H1 (cell line): ENCODE data around the gene RSAD2. TPM values are rescaled to one million over a fixed set of nuclear protein-coding genes. Genes with fewer than 3 reads are reported as not detected.

Source experiments
- CTCF ChIA-PET: fragments of 300-600 bp; sonication (Branson Sonifier 250); formaldehyde crosslinking; loops from one replicate; lab custom pipeline; 2021; ENCODE audit not compliant: partially characterized antibody; lab: Charles Lee
- POLR2A ChIA-PET: fragments of 300-600 bp; sonication (Branson Sonifier 250); formaldehyde crosslinking; loops from one replicate; lab custom pipeline; 2021; ENCODE audit warnings: inconsistent platforms; ENCODE audit not compliant: partially characterized antibody; lab: Charles Lee
- DNase-seq, 2 experiments: peaks; one replicate each; pipeline versions ENCODE4 v3.0.0 to v3.0.0-alpha.2; 2010 to 2022; ENCODE audit warnings: low spot score in 2 of 2, low read depth in 1 of 2, mixed read lengths in 1 of 2
- FAIRE-seq: peaks from 2 replicates; lab custom pipeline; 2011; peaks lifted over from hg19 to GRCh38; lab: Jason Lieb, UNC
- H2AFZ ChIP-seq: 2 replicates; pipeline ENCODE4 v1.8.1; 2012; ENCODE audit warnings: low read length, inconsistent platforms
- H2AK5ac ChIP-seq: 2 replicates; pipeline ENCODE4 v1.6.1; 2013; ENCODE audit warnings: low read depth, low read length
- H2BK120ac ChIP-seq: replicated peaks from 2 replicates; pipeline ENCODE3; 2013; ENCODE audit warnings: low read depth, low read length, inconsistent platforms
- H2BK12ac ChIP-seq: 2 replicates; pipeline ENCODE4 v1.6.1; 2013; ENCODE audit warnings: low read depth, low read length
- H2BK15ac ChIP-seq: 2 replicates; pipeline ENCODE4 v1.6.1; 2013; ENCODE audit warnings: low read length
- H2BK20ac ChIP-seq: 2 replicates; pipeline ENCODE4 v1.6.1; 2013; ENCODE audit warnings: low read length
- H2BK5ac ChIP-seq: 2 replicates; pipeline ENCODE4 v1.6.1; 2013; ENCODE audit warnings: low read depth, low read length
- H3K14ac ChIP-seq: 2 replicates; pipeline ENCODE4 v1.6.1; 2013; ENCODE audit warnings: inconsistent platforms; ENCODE audit not compliant: insufficient read length
- H3K18ac ChIP-seq: 2 replicates; pipeline ENCODE4 v1.6.1; 2013; ENCODE audit warnings: low read length; ENCODE audit errors: extremely low read depth
- H3K23ac ChIP-seq: 2 replicates; pipeline ENCODE4 v1.6.1; 2013; ENCODE audit warnings: inconsistent platforms; ENCODE audit not compliant: insufficient read length
- H3K23me2 ChIP-seq: 2 replicates; pipeline ENCODE4 v1.6.1; 2013; ENCODE audit warnings: low read depth, low read length
- H3K27ac ChIP-seq: 2 replicates; pipeline ENCODE4 v1.6.1; 2011; ENCODE audit warnings: low read depth, low read length, inconsistent platforms
- H3K27me3 ChIP-seq, 4 experiments: replicated peaks in 1 of 4; 1 replicate in 1 of 4; 2 replicates in 3 of 4; pipeline versions ENCODE4 v1.6.1 to v1.8.1; 2011 to 2013; ENCODE audit warnings: low read length in 3 of 4, mild to moderate bottlenecking in 3 of 4, inconsistent platforms in 2 of 4, mixed read lengths in 2 of 4, moderate library complexity in 1 of 4; ENCODE audit not compliant: control insufficient read depth in 3 of 4, insufficient read depth in 3 of 4; ENCODE audit errors: extremely low read depth in 1 of 4
- H3K36me3 ChIP-seq, 4 experiments: 2 replicates each; pipeline versions ENCODE4 v1.6.1 to v1.8.1; 2011 to 2013; ENCODE audit warnings: mild to moderate bottlenecking in 4 of 4, low read length in 3 of 4, moderate library complexity in 2 of 4, control low read depth in 1 of 4, inconsistent platforms in 1 of 4; ENCODE audit not compliant: insufficient read depth in 4 of 4, control insufficient read depth in 2 of 4
- H3K4ac ChIP-seq: replicated peaks from 2 replicates; pipeline ENCODE3; 2013; ENCODE audit warnings: low read length, low read depth, mixed read lengths, inconsistent platforms; ENCODE audit not compliant: insufficient read length
- H3K4me1 ChIP-seq, 4 experiments: replicated peaks in 1 of 4; 1 replicate in 1 of 4; 2 replicates in 3 of 4; pipeline versions ENCODE4 v1.6.1 to v1.8.1; 2011 to 2013; ENCODE audit warnings: low read length in 3 of 4, inconsistent platforms in 2 of 4, mixed read lengths in 1 of 4; ENCODE audit not compliant: insufficient read depth in 4 of 4, control insufficient read depth in 3 of 4
- H3K4me2 ChIP-seq, 2 experiments: 2 replicates each; pipeline versions ENCODE4 v1.6.1 to v1.8.1; 2011 to 2013; ENCODE audit warnings: low read depth in 2 of 2, low read length in 2 of 2, control low read depth in 1 of 2, inconsistent platforms in 1 of 2, mild to moderate bottlenecking in 1 of 2; ENCODE audit not compliant: insufficient read depth in 1 of 2
- H3K4me3 ChIP-seq, 4 experiments: fragments of 200-600, 300-600 bp in 1 of 4; sonication (generic), shearing (Covaris generic), sonication (Bioruptor Twin) in 1 of 4; 2 replicates each; pipeline versions ENCODE4 v1.5.1 to v1.8.1; 2011 to 2016; ENCODE audit warnings: low read length in 4 of 4, low read depth in 3 of 4, control low read depth in 2 of 4, inconsistent platforms in 2 of 4, mild to moderate bottlenecking in 2 of 4, mixed read lengths in 1 of 4, moderate library complexity in 1 of 4; ENCODE audit not compliant: insufficient read depth in 2 of 4; ENCODE audit errors: extremely low read depth in 1 of 4
- H3K56ac ChIP-seq: replicated peaks from 2 replicates; pipeline ENCODE3; 2013; ENCODE audit warnings: low read depth, mild to moderate bottlenecking, mixed read lengths, low read length, inconsistent platforms; ENCODE audit not compliant: insufficient read length
- H3K79me1 ChIP-seq: 2 replicates; pipeline ENCODE4 v1.6.1; 2013; ENCODE audit warnings: low read depth, low read length, control low read depth
- H3K79me2 ChIP-seq, 2 experiments: 2 replicates each; pipeline versions ENCODE4 v1.6.1 to v1.8.1; 2012 to 2013; ENCODE audit warnings: low read length in 2 of 2, mild to moderate bottlenecking in 2 of 2, inconsistent platforms in 1 of 2; ENCODE audit not compliant: insufficient read depth in 2 of 2, control insufficient read depth in 1 of 2
- H3K9ac ChIP-seq, 4 experiments: replicated peaks in 1 of 4; 1 replicate in 1 of 4; 2 replicates in 3 of 4; pipeline versions ENCODE4 v1.6.1 to v1.8.1; 2011 to 2013; ENCODE audit warnings: low read depth in 3 of 4, low read length in 3 of 4, control low read depth in 2 of 4, mild to moderate bottlenecking in 2 of 4, moderate library complexity in 2 of 4, inconsistent platforms in 1 of 4; ENCODE audit errors: extremely low read depth in 1 of 4
- H3K9me3 ChIP-seq, 2 experiments: 2 replicates each; pipeline versions ENCODE4 v1.6.1 to v1.8.1; 2012 to 2013; ENCODE audit warnings: mild to moderate bottlenecking in 2 of 2, moderate library complexity in 2 of 2, control low read depth in 1 of 2, inconsistent platforms in 1 of 2, low read depth in 1 of 2, low read length in 1 of 2, mixed read lengths in 1 of 2; ENCODE audit not compliant: insufficient read depth in 2 of 2
- H4K20me1 ChIP-seq, 2 experiments: replicated peaks in 1 of 2; 2 replicates each; pipeline versions ENCODE3 to v1.8.1; 2011 to 2013; ENCODE audit warnings: inconsistent platforms in 2 of 2, low read length in 2 of 2, mild to moderate bottlenecking in 1 of 2; ENCODE audit not compliant: insufficient read depth in 2 of 2, control insufficient read depth in 1 of 2
- H4K5ac ChIP-seq: 2 replicates; pipeline ENCODE4 v1.6.1; 2013; ENCODE audit warnings: low read length, low read depth, mixed read lengths, inconsistent platforms; ENCODE audit not compliant: insufficient read length
- H4K8ac ChIP-seq: 2 replicates; pipeline ENCODE4 v1.8.0; 2013; ENCODE audit warnings: mild to moderate bottlenecking, moderate library complexity, low read length, inconsistent platforms; ENCODE audit not compliant: insufficient read depth; ENCODE audit errors: extremely low read depth
- H4K91ac ChIP-seq: replicated peaks from 2 replicates; pipeline ENCODE3; 2013; ENCODE audit warnings: low read length, mixed read lengths, inconsistent platforms; ENCODE audit not compliant: insufficient read length
- CREB1 ChIP-seq: IDR thresholded peaks from 2 replicates; pipeline ENCODE4 v1.6.1; 2012; ENCODE audit warnings: inconsistent platforms
- KDM5A ChIP-seq: fragments of 200-600 bp; IDR thresholded peaks from 2 replicates; pipeline ENCODE4 v1.7.1; 2012; ENCODE audit warnings: mild to moderate bottlenecking, low read length, inconsistent platforms, mixed read lengths
- MAX ChIP-seq: IDR thresholded peaks from 2 replicates; pipeline ENCODE4 v1.6.1; 2012; ENCODE audit warnings: inconsistent platforms
- NANOG ChIP-seq: IDR thresholded peaks from 2 replicates; pipeline ENCODE4 v1.6.1; 2011; ENCODE audit warnings: low read length, low read depth, mild to moderate bottlenecking, inconsistent platforms; ENCODE audit not compliant: insufficient read depth, poor library complexity, severe bottlenecking
- POLR2A ChIP-seq, 2 experiments: IDR thresholded peaks; 1 replicate in 1 of 2; 2 replicates in 1 of 2; pipeline ENCODE4 v1.6.1; 2011; ENCODE audit warnings: low read depth in 2 of 2, low read length in 2 of 2, mild to moderate bottlenecking in 2 of 2; ENCODE audit errors: control extremely low read depth in 1 of 2
- POLR2AphosphoS5 ChIP-seq: IDR thresholded peaks from 2 replicates; pipeline ENCODE4 v1.6.1; 2011; ENCODE audit warnings: low read depth, low read length
- RAD21 ChIP-seq, 2 experiments: IDR thresholded peaks in 1 of 2; conservative IDR thresholded peaks in 1 of 2; 2 replicates each; pipeline ENCODE4 v1.6.1; 2011; ENCODE audit warnings: low read depth in 2 of 2, low read length in 2 of 2, improper control_type of control experiment in 1 of 2, inconsistent platforms in 1 of 2, mild to moderate bottlenecking in 1 of 2, moderate library complexity in 1 of 2
- RBBP5 ChIP-seq: IDR thresholded peaks from 2 replicates; pipeline ENCODE4 v1.7.1; 2012; ENCODE audit warnings: low read depth, mild to moderate bottlenecking, inconsistent platforms, low read length, moderate library complexity, borderline replicate concordance
- SAP30 ChIP-seq: fragments of 300-600 bp; sonication (generic); IDR thresholded peaks from 2 replicates; pipeline ENCODE4 v1.7.1; 2012; ENCODE audit warnings: low read length, moderate library complexity, mild to moderate bottlenecking, inconsistent platforms; ENCODE audit not compliant: insufficient read depth, insufficient replicate concordance
- TCF12 ChIP-seq: IDR thresholded peaks from 2 replicates; pipeline ENCODE4 v1.6.1; 2011; ENCODE audit warnings: low read depth, mild to moderate bottlenecking, low read length
- YY1 ChIP-seq: IDR thresholded peaks from 2 replicates; pipeline ENCODE4 v1.6.1; 2011; ENCODE audit warnings: low read depth, mild to moderate bottlenecking, low read length
- polyA plus RNA-seq, 7 experiments: library from polyadenylated mRNA; depleted of rRNA in 3 of 7; stranded (reverse) in 5 of 7; unstranded in 2 of 7; fragments of >200 nt in 5 of 7; fragments of 200-250 nt in 2 of 7; gene quantifications; 1 replicate in 5 of 7; 2 replicates in 1 of 7; 4 replicates in 1 of 7; pipeline versions ENCODE4 v1.2.1 to v1.2.3, GENCODE V29; 2011 to 2013; ENCODE audit warnings: missing spikeins in 2 of 7, mixed read lengths in 2 of 7
- total RNA-seq: library from RNA; stranded (reverse); fragmentation: NEBNext Ultra II Directional; extraction: Animal tissue kit (Norgen Biotek cat#: 25700); gene quantifications from 2 replicates; pipeline ENCODE4 v1.2.1, GENCODE V29; 2021

RSAD2 gene
- total and polyA plus RNA-seq, 2 of the 8 experiments (the other 6 are each of a cell fraction or from before 2014, with no cell fraction given) = not detected

- H3K18ac ChIP-seq = no peak overlapping the region
- H4K5ac ChIP-seq = no peak overlapping the region
- H3K4me2 ChIP-seq = no peak overlapping the region
- no peak overlapping the region for H2BK12ac ChIP-seq
- H2AK5ac ChIP-seq = no peak overlapping the region
- H3K4ac ChIP-seq = no peak overlapping the region
- no peaks in the 10 kb centered on the region for H3K79me2 ChIP-seq
- H3K9me3 ChIP-seq = peaks cover 20 to 21% of the 10 kb centered on the region in 2 experiments
- no peak overlapping the region for H3K4me3 ChIP-seq
- H3K27me3 ChIP-seq = no peaks in the 10 kb centered on the region
- no peak overlapping the region for H2BK20ac ChIP-seq
- no peak overlapping the region for H4K91ac ChIP-seq
- H2BK5ac ChIP-seq = no peak overlapping the region
- H3K79me1 ChIP-seq = no peaks in the 10 kb centered on the region
- no peak overlapping the region for H3K14ac ChIP-seq
- no peak overlapping the region for H3K56ac ChIP-seq
- no peak overlapping the region for H3K23ac ChIP-seq
- no peaks in the 10 kb centered on the region; a peak in 1 of 8 replicates for H3K36me3 ChIP-seq
- no peaks in the 10 kb centered on the region for H3K4me1 ChIP-seq
- no peaks in the 10 kb centered on the region for H3K23me2 ChIP-seq
- H4K8ac ChIP-seq = no peak overlapping the region
- H4K20me1 ChIP-seq = no peaks in the 10 kb centered on the region
- H2BK120ac ChIP-seq = no peak overlapping the region
- H2BK15ac ChIP-seq = no peak overlapping the region
- no peak overlapping the region for H3K27ac ChIP-seq
- POLR2A ChIA-PET = no interaction called here
- no peak overlapping the region for H3K9ac ChIP-seq
- no peak for DNase-seq
- CTCF ChIA-PET = interaction anchor here (0.6 kb wide), 1 partner anchor 559 kb away, joined by 3 read pairs; no protein-coding TSS in a partner anchor
- H2AFZ ChIP-seq = no peak overlapping the region
- FAIRE-seq = no peak
- TF ChIP-seq RBBP5 (no peak), POLR2AphosphoS5 (no peak), MAX (no peak), NANOG (no peak), TCF12 (no peak), YY1 (no peak), CREB1 (no peak), KDM5A (no peak), RAD21 (IDR thresholded peaks at IDR 0.05 in 1 of 2, conservative IDR thresholded peaks at IDR 0.05 in 1 of 2; ENCODE audit: low read depth in 2 of 2, low read length in 2 of 2) (no peak), SAP30 (no peak), POLR2A (IDR thresholded peaks at IDR 0.05; ENCODE audit: control extremely low read depth in 1 of 2, low read depth in 2 of 2, low read length in 2 of 2) (no peak)
Measured at GRCh38 chr2:6834163-6834562, 43.4 kb upstream of the RSAD2 start.
